GM12801 (cell line): ENCODE results near the gene HSD17B1.

Experiments used
- TF ChIP-seq, protein P1 (sequence below): IDR thresholded peaks from one replicate; pipeline ENCODE4 v1.5.1; 2011; ENCODE audit warnings: control low read depth; ENCODE audit not compliant: insufficient read length; ENCODE audit errors: extremely low read depth

The HSD17B1 gene

GRCh38 chr17:42526031-42526444 is 26.7 kb upstream of the HSD17B1 start:
- TF ChIP-seq, protein P1, sequence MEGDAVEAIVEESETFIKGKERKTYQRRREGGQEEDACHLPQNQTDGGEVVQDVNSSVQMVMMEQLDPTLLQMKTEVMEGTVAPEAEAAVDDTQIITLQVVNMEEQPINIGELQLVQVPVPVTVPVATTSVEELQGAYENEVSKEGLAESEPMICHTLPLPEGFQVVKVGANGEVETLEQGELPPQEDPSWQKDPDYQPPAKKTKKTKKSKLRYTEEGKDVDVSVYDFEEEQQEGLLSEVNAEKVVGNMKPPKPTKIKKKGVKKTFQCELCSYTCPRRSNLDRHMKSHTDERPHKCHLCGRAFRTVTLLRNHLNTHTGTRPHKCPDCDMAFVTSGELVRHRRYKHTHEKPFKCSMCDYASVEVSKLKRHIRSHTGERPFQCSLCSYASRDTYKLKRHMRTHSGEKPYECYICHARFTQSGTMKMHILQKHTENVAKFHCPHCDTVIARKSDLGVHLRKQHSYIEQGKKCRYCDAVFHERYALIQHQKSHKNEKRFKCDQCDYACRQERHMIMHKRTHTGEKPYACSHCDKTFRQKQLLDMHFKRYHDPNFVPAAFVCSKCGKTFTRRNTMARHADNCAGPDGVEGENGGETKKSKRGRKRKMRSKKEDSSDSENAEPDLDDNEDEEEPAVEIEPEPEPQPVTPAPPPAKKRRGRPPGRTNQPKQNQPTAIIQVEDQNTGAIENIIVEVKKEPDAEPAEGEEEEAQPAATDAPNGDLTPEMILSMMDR = no peak

GRCh38 chr17:42527932-42528331 is 24.8 kb upstream of the HSD17B1 start:
- TF ChIP-seq, protein P1 = no peak

DNA sequence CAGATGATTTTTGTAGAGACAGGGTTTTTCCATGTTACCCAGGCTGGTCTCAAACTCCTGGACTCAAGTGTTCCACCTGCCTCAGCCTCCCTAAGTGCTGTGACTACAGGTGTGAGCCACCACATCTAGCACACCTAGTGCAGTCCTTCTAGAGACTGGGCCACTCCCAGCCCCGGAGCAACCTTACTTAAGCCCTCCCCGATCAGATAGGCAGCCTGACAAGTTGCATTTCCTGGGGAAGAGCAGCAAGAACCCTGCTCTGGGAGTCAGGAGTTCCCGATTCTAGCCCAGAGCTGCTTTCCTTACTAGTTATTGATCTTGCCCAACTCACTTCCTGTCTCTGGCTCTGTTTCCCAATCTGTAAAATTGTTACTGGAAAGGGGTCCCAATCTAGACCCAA is 23.7 kb upstream of the HSD17B1 start:
- TF ChIP-seq, protein P1 = no peak

GRCh38 chr17:42530952-42531454 is 21.7 kb upstream of the HSD17B1 start:
- TF ChIP-seq, protein P1 = no peak

DNA sequence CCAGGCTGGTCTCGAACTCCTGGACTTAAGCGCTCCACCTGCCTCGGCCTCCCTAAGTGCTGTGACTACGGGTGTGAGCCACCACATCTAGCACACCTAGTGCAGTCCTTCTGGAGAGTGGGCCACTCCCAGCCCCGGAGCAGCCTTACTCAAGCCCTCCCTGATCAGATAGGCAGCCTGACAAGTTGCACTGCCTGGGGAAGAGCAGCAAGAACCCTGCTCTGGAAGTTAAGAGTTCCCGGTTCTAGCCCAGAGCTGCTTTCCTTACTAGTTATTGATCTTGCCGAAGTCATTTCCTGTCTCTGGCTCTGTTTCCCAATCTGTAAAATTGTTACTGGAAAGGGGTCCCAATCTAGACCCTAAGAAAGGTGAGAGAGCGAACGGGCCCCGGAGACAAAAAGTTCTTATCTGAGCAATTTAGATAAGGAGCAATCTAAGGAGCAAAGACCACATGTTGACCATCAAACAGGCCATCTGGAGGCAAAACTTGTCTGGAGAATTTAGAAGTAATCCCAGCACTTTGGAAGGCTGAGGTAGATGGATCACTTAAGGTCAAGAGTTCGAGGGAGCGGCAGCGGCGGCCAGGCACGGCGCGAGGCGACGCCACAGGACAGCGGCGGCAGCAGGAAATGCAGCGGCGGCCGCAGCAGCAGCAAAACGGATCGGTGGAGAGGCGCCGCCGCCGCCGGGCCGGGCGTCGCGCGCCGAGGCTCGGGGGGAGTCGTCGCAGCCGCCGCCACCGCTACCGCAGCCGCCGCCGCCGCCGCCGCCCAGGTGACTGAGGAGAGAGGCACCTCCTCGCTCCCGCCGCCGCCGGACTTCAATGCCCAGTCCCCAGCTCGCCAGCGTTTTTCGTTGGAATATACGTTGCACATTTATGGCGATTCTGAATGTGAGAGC is 21.0 kb upstream of the HSD17B1 start:
- TF ChIP-seq, protein P1 = no peak

GRCh38 chr17:42535155-42536047 is 17.3 kb upstream of the HSD17B1 start:
- TF ChIP-seq, protein P1 = no peak

DNA sequence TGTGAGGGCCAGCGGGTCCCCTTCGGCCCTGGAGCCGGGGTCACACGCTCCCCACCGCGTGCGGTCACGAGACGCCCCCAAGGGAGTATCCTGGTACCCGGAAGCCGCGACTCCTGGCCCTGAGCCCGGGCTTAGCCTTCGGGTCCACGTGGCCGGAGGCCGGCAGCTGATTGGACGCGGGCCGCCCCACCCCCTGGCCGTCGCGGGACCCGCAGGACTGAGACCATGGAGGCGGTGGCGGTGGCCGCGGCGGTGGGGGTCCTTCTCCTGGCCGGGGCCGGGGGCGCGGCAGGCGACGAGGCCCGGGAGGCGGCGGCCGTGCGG is 16.7 kb upstream of the HSD17B1 start, which contains the start of gene NAGLU:
NAGLU (plus strand) TSS at position 194 of the 324 bp plus-strand sequence; CDS start at position 226, 32 bp downstream.
- TF ChIP-seq, protein P1 = no peak
